ENCODE results near the gene HECTD4.
"Not testable (repeated sequence)": the region's sequence is repeated elsewhere in the genome, so short reads cannot be mapped to it uniquely, and the experiment has no call there.

Gene HECTD4

GRCh38 chr12:112406519-112407488, 24.6 kb upstream of the HECTD4 start:
- no peak for DNase-seq (ENCODE audit: low read depth)

- no peak for DNase-seq (ENCODE audit: low read depth)
Measured at GRCh38 chr12:112401903-112402498, 19.8 kb upstream of the HECTD4 start.

GRCh38 chr12:112401054-112401453, 18.8 kb upstream of the HECTD4 start:
- no peak for DNase-seq (ENCODE audit: low read depth)

- no peak for DNase-seq (ENCODE audit: low read depth)
Measured at GRCh38 chr12:112393328-112393727, 11.1 kb upstream of the HECTD4 start.

GRCh38 chr12:112389922-112390654, 7.9 kb upstream of the HECTD4 start:
- DNase-seq (ENCODE audit: low read depth): not testable (repeated sequence)

- DNase-seq (ENCODE audit: low read depth): no peak
Measured at GRCh38 chr12:112389228-112389627, 7.0 kb upstream of the HECTD4 start.

DNA sequence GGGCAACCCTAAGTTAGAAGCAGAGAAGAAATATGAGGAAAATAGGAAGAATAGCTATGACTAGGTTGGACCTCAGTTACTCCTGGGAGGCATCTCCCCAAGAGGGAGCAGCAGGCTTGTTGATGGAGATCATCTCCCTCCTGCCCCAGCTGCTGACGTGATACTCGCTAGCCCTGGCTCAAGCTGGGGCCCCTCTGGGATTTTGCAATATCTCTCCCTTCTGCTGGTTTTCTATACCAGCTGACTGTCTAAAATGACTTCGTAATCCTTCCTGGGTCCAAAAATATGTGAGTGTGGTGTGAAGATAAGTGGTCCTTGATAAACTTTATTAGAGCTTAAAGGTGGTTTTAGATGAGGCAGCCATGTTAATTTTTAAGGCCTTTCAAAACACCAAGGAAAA, 4.5 kb upstream of the HECTD4 start:
- peak; percentile 99 for DNase-seq (ENCODE audit: low read depth)

DNA sequence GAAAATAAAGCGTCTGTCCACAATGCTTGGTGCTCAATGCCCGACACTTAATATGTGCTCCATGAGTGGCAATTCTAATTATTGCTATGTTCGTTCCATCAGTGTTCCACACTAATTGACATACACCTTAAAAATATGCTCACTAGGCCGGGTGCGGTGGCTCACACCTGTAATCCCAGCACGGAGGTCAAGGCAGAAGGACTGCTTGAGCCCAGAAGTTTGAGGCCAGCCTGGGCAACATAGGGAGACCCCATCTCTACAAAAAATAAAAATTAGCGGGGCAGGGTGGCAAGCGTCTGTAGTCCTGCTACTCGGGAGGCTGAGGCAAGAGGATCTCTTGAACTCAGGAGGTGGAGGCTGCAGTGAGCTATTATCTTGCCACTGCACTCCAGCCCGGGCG, 635 bp upstream of the HECTD4 start:
- DNase-seq (ENCODE audit: low read depth): no peak

GRCh38 chr12:112381406-112381882, 787 bp downstream of the HECTD4 start:
- no peak for DNase-seq (ENCODE audit: low read depth)

DNA sequence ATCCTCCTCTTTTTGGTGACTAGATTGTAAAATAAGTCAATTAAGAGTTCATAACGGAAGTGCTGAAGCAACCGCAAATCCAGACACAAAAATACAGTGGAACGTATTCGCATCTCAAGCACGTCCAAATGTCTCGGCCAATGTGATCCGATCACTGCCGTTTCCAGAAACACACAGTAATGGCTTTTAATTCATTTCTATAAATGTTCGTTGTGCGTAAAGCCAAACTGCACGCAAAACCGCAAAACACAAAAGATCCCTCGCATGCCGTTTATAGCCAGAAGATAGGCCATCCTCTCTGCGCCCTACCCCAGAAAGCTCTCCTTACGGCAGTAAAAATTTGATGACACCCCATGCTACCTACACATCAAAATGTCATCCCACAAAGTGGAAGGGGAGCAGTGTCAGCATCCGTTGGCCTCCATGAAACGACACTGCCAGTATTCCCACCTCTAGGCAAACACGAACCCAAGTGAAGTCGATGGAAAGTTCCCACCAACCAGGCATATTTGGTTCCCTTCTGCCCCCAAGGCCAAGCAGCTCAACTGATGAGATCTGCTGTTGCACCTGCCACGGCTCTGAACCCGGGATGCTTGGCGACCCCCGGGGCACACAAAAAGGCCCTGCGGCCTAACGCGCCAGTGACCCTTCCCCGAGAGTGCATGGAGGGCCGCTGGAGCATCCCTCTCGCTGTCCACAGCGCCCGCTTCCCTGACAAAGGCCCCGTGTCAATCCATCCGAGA, 1.4 kb downstream of the HECTD4 start:
- DNase-seq (ENCODE audit: low read depth): no peak

DNA sequence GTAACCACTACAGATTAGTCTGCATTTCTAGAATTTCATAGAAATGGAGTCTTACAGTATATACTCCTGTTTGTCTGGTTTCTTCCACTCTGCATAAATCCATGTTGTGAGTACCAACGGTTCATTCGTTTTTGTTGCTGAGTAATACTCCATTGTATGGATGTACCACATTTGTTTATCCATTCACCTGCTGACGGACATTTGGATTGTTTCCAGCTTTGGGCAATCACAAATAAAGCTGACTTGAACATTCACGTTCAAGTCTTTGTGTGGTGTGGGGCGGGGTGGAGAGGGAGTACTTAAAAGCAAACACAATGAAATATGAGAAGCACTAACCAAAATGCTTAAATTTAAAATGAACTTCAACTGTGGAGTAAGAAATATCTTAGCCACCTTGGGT, 7.1 kb downstream of the HECTD4 start:
- no peak for DNase-seq (ENCODE audit: low read depth)

DNA sequence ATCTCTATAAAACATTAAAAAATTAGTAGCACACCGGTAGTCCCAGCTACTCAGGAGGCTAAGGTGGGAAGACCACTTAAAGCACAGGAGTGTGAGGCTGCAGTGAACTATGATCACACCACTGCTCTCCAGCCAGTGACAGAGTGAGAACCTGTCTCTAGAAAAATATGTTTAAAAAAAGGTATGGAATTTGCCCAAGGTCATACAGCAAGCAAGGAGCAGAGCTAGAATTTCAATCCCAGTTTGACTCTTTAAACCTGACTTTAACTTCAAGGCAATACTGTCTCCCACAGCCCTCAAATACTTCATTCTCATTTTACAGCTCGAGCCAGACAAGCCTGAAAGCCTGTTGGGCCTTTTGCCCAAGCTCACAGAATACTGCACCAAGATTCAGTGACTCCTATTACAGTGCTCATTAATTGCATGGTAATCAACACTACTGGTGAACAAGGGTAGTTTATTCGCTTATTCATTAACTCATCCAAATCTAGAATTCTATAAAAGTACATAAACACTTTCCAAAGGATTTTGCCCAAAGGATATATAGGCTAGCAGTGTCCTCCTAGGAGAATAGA, 8.0 kb downstream of the HECTD4 start:
- DNase-seq (ENCODE audit: low read depth): no peak

GRCh38 chr12:112370868-112371510, 11.2 kb downstream of the HECTD4 start:
- DNase-seq (ENCODE audit: low read depth): no peak

DNA sequence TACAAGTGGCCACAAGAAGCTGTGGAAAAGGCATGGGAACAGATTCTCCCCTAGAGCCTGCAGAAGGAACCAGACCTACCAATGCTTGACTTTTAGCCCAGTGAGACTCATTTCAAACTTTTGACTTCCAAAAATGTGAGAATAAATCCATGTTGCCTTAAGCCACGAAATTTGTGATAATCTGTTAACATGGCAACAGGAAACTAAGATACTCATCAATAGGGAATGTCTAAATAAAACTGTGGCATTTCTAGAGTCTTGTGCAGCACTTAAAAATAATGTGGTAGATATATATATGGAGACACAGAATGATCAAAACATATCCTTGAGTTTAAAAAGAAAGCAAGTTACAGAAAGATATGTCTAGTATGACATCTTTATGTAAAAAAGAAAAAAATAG, 12.0 kb downstream of the HECTD4 start:
- no peak for DNase-seq (ENCODE audit: low read depth)

DNA sequence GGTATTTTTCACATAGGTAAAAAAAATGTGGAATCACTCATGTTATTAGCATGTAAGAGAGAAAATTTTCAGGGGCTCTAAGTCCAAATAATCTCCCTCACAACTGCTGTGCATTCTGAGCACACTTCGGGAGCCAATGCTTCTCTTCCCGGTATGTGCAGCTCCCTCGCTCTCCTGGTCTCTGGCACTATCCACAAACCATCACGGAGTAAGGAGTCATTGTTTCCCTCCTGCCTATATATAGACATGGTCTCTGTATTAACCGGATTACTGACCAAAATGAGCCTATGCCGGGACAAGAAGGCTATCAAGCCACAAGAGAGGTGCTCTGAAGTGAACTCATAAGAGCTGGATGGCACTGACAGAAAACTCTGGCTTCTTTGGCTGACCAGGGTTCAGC, 13.4 kb downstream of the HECTD4 start:
- no peak for DNase-seq (ENCODE audit: low read depth)

DNA sequence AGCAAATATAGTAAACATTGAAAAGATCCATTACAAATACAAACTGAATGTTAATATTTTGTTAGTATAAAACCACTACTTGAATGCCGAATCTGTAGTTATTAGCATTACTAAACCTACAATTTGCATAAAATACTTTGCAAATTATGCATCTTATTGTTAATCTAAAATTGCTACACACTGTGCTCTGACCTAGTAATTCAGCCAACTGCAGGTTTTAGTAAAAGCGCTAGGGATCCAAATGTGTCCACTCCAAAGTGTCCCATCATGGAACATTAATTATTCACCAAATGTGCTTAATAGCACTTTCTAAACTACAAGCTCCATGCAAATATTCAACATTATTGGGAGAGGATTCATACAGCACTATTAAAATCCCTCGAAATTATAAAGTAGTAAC, 14.3 kb downstream of the HECTD4 start:
- no peak for DNase-seq (ENCODE audit: low read depth)

DNA sequence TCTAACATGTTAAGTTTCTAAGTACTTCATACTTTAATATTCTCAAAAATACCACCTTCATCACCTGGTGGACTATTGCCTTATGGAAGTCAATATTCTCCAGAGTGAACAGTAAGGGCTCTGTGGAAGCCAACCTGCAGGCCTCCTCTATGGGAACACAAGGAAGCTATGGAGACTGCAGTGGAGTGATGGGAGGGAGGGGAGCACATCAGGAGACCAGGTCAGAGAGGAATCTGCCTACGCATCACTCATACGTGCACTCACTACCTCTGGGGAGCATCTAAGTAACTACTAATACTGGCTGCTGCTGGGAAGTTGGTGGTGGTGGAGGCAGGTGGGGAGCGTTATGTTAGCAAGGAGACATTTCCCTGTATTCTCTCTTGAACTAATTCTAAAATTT, 19.9 kb downstream of the HECTD4 start:
- no peak for DNase-seq (ENCODE audit: low read depth)

GRCh38 chr12:112361271-112361670, 21.0 kb downstream of the HECTD4 start:
- DNase-seq (ENCODE audit: low read depth): no peak

GRCh38 chr12:112359290-112359689, 22.9 kb downstream of the HECTD4 start:
- DNase-seq (ENCODE audit: low read depth): no peak

DNA sequence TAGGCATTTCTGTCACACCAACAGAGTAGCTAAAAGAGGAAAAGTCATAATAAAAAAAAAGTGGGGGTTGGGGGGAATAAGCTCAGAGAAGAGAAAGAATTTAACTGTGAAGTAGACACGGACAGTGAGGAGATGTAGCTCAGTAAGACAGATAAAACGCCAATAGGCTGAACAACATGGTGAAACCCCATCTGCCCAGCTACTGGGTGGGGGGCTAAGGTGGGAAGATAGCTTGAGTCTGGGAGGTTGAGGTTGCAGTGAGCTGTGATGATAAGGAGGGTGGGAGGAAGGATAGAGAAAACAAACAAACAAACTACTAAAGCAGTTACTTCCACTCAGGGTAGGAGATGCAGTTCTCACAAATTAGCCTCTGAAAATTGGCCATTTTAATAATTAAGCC, 25.0 kb downstream of the HECTD4 start:
- DNase-seq (ENCODE audit: low read depth): no peak

- peak; percentile 42 for DNase-seq (ENCODE audit: low read depth)
Measured at GRCh38 chr12:112354399-112354798, 27.8 kb downstream of the HECTD4 start.
